B cell (primary cell): ENCODE data around the gene ELFN1.

Experiments
- EZH2 ChIP-seq: IDR thresholded peaks from 2 replicates; pipeline ENCODE4 v1.6.1; 2012; ENCODE audit warnings: borderline replicate concordance, low read depth, mild to moderate bottlenecking, moderate library complexity, low read length; ENCODE audit not compliant: insufficient read depth, poor library complexity, severe bottlenecking
- TF ChIP-seq, protein P1 (sequence below): fragments of 200-600 bp; IDR thresholded peaks from one replicate; pipeline ENCODE4 v1.8.0; 2022; ENCODE audit warnings: antibody characterized with exemption, mild to moderate bottlenecking

DNA sequence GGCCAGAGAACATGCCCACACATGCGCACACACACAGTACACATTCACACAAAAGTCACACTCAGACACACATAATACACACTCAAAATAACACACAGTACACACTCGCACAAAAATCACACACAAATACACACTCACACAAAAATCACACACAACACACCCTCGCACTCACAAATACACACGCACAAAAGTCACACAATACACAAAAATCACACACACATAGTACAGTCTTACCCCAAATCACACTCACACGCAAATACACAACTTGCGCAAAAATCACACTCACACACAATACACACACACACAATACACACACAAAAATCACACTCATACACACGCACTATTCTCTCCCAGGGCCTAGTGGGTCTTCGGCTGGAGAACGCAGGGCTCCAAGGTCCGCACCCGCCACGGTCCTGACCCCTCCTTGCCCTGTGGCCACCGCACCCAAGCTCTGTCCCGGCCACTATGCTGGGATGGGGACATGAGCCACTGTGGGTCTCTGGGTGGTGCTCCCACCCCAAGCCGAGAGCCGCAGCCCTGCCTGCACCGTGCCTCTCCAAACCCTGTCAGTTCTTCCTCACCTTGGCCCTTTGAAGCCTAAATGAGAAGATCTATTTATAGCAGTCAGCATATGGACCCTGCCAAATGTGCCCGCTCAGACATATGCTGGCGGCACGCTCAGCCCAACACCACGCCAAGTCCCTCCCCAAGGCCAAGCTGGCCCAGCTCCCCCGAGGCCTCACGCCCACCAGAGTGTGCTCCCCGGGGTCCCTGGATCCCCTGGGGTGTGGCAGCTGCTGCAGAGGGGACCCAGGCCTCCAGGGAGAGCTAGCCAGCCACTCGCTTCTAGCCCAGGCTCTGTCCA lies 55.9 kb downstream of the ELFN1 start:
- TF ChIP-seq, protein P1, sequence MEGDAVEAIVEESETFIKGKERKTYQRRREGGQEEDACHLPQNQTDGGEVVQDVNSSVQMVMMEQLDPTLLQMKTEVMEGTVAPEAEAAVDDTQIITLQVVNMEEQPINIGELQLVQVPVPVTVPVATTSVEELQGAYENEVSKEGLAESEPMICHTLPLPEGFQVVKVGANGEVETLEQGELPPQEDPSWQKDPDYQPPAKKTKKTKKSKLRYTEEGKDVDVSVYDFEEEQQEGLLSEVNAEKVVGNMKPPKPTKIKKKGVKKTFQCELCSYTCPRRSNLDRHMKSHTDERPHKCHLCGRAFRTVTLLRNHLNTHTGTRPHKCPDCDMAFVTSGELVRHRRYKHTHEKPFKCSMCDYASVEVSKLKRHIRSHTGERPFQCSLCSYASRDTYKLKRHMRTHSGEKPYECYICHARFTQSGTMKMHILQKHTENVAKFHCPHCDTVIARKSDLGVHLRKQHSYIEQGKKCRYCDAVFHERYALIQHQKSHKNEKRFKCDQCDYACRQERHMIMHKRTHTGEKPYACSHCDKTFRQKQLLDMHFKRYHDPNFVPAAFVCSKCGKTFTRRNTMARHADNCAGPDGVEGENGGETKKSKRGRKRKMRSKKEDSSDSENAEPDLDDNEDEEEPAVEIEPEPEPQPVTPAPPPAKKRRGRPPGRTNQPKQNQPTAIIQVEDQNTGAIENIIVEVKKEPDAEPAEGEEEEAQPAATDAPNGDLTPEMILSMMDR = no peak
- no peak for TF ChIP-seq EZH2
